ENCODE results near the gene MCF2L. TPM values are rescaled to one million over a fixed set of nuclear protein-coding genes. Genes with fewer than 3 reads are reported as not detected.

MCF2L gene
- total and polyA plus RNA-seq, 8 donors: 16.0 to 83.6 (median 23.6) TPM

DNA sequence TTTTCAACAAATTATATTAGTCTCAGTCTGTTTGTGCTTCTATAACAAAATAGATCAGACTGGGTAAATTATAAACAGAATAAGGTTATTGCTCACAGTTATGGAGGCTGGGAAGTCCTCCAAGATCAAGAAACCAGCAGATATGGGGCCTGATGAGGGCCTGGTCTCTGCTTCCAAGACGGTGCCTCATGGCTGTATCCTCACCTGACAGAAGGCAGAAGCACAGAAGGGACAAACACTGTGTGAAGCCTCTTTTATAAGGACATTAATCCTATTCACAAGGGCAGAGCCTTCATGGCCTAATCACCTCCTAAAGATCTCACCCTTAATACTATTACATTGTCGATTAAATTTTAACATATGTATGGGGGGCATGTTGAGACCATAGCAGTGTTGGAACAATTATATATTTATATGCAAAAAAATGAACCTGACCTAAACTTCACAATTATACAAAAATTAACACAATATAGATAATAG lies 166.3 kb downstream of the MCF2L start:
- intact Hi-C loops (cut with DNase I): no loop called here
- Histone ChIP-seq H3K4me3 (no peak overlapping the region), H3K27ac (no peak overlapping the region), H3K36me3 (no peaks in the 10 kb centered on the region), H3K9me3 (no peaks in the 10 kb centered on the region), H3K27me3 (no peaks in the 10 kb centered on the region), H3K4me1 (no peaks in the 10 kb centered on the region)
- ATAC-seq: no peak
- FAIRE-seq: no peak
- WGBS, 2 donors: 64 to 75% methylated on average over 2 of the region's 2 CpGs
- no peak for DNase-seq
- TF ChIP-seq, protein P1, sequence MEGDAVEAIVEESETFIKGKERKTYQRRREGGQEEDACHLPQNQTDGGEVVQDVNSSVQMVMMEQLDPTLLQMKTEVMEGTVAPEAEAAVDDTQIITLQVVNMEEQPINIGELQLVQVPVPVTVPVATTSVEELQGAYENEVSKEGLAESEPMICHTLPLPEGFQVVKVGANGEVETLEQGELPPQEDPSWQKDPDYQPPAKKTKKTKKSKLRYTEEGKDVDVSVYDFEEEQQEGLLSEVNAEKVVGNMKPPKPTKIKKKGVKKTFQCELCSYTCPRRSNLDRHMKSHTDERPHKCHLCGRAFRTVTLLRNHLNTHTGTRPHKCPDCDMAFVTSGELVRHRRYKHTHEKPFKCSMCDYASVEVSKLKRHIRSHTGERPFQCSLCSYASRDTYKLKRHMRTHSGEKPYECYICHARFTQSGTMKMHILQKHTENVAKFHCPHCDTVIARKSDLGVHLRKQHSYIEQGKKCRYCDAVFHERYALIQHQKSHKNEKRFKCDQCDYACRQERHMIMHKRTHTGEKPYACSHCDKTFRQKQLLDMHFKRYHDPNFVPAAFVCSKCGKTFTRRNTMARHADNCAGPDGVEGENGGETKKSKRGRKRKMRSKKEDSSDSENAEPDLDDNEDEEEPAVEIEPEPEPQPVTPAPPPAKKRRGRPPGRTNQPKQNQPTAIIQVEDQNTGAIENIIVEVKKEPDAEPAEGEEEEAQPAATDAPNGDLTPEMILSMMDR (IDR thresholded peaks at IDR 0.05): no peak

DNA sequence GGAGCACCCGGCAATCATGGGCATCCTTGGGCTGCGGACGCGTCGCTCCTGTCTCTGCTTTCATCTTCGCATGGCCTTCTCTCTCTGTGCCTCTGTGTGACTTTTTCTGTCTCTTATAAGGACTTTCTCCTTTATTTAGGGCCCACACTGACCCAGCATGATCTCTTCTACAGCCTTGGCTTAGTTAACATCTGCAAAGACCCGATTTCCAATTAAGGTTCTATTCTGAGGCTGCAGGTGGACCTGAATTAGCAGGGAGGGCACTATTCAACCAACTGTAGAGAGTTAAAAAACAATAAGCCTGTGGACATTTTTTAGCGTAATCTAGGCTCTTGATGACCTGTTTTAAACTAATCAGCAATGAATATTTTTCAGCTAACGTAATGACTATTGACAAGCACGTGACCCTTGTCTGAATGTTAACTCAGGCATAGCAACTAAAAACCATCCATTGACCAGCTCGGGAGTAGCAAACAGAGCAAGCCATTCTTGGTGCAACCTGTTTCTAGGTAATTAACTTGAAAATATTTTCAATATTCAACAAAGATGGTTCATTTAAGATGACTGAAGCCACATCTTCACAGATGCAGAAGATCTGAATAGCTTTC lies 168.8 kb downstream of the MCF2L start:
- TF ChIP-seq, protein P1 (IDR thresholded peaks at IDR 0.05): no peak
- intact Hi-C loops (cut with DNase I): no loop called here
- ATAC-seq: peak in 3 of 4 donors; percentile 29 to 58 (median 45)

DNA sequence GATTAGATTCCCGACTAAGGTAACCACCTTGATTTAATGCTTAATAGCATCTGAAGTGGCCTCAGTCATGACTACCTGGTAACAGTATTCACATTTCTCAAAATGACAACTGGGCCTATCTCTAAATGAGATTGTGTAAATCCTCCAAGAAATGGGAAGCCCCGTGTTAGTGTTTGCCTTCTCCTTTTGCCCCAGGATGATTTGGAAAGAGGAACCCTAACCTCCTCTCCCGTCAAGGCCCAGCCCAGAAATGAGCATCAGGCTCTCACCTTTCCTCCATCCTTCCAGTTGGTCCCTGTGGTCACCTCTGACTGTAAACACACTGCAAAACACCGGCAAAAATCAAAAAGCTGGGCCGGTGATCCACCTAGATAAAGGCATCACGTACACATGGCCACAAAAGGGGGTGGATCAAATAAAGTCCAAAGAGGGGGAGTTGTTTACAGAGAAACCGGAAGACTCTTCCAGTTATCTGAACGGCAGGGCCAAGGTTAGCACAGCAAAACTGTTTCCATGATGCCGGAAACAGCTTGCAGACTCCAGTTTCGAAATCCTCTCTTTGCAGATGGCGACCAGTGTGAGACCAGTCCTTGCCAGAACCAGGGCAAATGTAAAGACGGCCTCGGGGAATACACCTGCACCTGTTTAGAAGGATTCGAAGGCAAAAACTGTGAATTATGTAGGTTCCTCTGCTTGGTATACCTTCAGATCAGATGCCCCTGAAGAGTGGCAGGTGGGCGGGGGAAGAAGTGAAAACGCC lies 170.0 kb downstream of the MCF2L start:
- no peak for ATAC-seq
- 61 to 71% methylated on average over 16 of the region's 16 CpGs for WGBS, 2 donors
- TF ChIP-seq, protein P1 (IDR thresholded peaks at IDR 0.05): no peak
- Histone ChIP-seq H3K4me1 (no peaks in the 10 kb centered on the region), H3K27me3 (no peaks in the 10 kb centered on the region), H3K27ac (no peak overlapping the region), H3K9me3 (no peaks in the 10 kb centered on the region), H3K36me3 (no peaks in the 10 kb centered on the region), H3K4me3 (no peak overlapping the region)
- intact Hi-C loops (cut with DNase I): no loop called here
- no peak for FAIRE-seq
- DNase-seq: no peak

More for the DNA sequence above, 168.8 kb downstream of the MCF2L start:
- Histone ChIP-seq H3K27me3 (no peaks in the 10 kb centered on the region), H3K9me3 (no peaks in the 10 kb centered on the region), H3K36me3 (no peaks in the 10 kb centered on the region), H3K4me3 (no peak overlapping the region), H3K4me1 (no peaks in the 10 kb centered on the region), H3K27ac (no peak overlapping the region)
- FAIRE-seq (no peak), DNase-seq (no peak)
- 70 to 72% methylated on average over 11 of the region's 11 CpGs for WGBS, 2 donors

DNA sequence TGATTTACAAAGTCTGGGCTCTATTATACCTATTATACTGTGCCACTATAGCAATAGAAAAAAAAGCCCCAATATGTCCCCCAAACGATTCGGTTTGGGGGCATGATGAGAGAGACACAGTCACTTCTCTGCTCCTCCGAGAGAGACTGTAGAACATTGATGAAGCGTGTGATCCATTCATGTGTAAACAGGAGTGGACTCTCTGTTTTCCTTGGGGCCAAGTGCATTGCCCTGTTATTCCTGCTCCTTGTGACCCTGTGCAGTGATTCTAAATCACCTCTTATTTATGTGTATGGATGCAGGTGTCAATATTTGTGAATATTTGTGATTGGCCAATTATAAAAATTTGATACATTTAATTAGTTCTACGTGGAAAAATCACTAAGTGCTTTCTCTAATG lies 170.6 kb downstream of the MCF2L start:
- ATAC-seq (no peak), FAIRE-seq (no peak), DNase-seq (no peak)
- Histone ChIP-seq H3K36me3 (no peaks in the 10 kb centered on the region), H3K27ac (no peak overlapping the region), H3K4me1 (no peaks in the 10 kb centered on the region), H3K9me3 (no peaks in the 10 kb centered on the region), H3K4me3 (no peak overlapping the region), H3K27me3 (no peaks in the 10 kb centered on the region)
- WGBS, 2 donors: 69 to 73% methylated on average over 5 of the region's 5 CpGs
- intact Hi-C loops (cut with DNase I): no loop called here
- TF ChIP-seq, protein P1 (IDR thresholded peaks at IDR 0.05): no peak
